Measurements from ENCODE around the gene SEPTIN1.

- TF ChIP-seq CTCF (conservative IDR thresholded peaks at IDR 0.05; ENCODE audit: low read depth in 2 of 2) (no peak), REST (IDR thresholded peaks at IDR 0.05; ENCODE audit: unreplicated experiment) (no peak), ZNF114 (CRISPR knock-in tag; IDR thresholded peaks at IDR 0.05) (no peak), EZH2 (IDR thresholded peaks at IDR 0.05; ENCODE audit: low read depth, unreplicated experiment) (no peak), STAT1 (IDR thresholded peaks at IDR 0.05; ENCODE audit: unreplicated experiment) (no peak), POLR2AphosphoS5 (IDR thresholded peaks at IDR 0.05; ENCODE audit: low read depth) (peak; percentile 90), ZNF331 (CRISPR knock-in tag; IDR thresholded peaks at IDR 0.05; ENCODE audit: low read depth) (no peak), CREB1 (CRISPR knock-in tag; IDR thresholded peaks at IDR 0.05; ENCODE audit: low read depth) (peak; percentile 33; the same call in 1 of the 2 replicates), ETS1 (IDR thresholded peaks at IDR 0.05) (peak; percentile 50; the same call in 1 of the 2 replicates), EZH2phosphoT487 (IDR thresholded peaks at IDR 0.05; ENCODE audit: unreplicated experiment) (no peak), JUNB (IDR thresholded peaks at IDR 0.05; ENCODE audit: unreplicated experiment) (no peak), NANOG (IDR thresholded peaks at IDR 0.05; ENCODE audit: borderline replicate concordance) (no peak)
These were observed 24.9 kb upstream of the SEPTIN1 start, which contains the start of gene ZNF771 for GRCh38 chr16:30407102-30407803.
